Measurements from ENCODE around the gene IFI27.

Gene IFI27

DNA sequence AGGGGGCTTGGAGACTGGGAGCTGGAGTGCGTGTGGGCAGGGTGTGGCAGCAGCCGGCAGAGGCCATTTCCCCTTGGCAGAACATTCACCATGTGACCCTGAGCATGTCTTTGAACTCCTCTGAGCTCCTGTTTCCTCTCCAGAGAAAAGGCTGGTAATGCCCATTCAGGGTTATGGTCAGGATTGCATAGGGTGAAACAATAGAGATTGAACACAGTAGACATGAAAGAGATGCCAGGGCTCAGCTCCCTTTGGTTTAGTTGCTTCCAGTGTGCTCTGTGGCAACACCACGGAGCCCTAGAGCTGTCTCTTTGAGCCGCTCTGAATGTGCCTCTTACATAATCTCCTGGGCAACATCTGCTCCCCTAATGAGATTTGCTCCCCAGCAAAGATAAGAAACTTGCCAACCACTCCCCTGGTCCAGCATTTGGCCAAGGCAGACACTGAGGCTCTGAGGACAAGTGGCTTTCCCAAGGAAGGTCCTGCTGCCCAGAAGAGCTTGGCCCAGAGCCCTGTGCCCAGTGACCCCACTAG lies 4.6 kb downstream of the IFI27 start:
- TF ChIP-seq, protein P1, sequence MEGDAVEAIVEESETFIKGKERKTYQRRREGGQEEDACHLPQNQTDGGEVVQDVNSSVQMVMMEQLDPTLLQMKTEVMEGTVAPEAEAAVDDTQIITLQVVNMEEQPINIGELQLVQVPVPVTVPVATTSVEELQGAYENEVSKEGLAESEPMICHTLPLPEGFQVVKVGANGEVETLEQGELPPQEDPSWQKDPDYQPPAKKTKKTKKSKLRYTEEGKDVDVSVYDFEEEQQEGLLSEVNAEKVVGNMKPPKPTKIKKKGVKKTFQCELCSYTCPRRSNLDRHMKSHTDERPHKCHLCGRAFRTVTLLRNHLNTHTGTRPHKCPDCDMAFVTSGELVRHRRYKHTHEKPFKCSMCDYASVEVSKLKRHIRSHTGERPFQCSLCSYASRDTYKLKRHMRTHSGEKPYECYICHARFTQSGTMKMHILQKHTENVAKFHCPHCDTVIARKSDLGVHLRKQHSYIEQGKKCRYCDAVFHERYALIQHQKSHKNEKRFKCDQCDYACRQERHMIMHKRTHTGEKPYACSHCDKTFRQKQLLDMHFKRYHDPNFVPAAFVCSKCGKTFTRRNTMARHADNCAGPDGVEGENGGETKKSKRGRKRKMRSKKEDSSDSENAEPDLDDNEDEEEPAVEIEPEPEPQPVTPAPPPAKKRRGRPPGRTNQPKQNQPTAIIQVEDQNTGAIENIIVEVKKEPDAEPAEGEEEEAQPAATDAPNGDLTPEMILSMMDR (IDR thresholded peaks at IDR 0.05; ENCODE audit: low read depth, low read length, missing control alignments): no peak
- in situ Hi-C loops (cut with HindIII; ENCODE audit: low sequenced_read_pairs): no loop called here
- H3K4me3 ChIP-seq (ENCODE audit: low read depth, low read length): no peak overlapping the region
- no peak for DNase-seq (ENCODE audit: low read depth)

DNA sequence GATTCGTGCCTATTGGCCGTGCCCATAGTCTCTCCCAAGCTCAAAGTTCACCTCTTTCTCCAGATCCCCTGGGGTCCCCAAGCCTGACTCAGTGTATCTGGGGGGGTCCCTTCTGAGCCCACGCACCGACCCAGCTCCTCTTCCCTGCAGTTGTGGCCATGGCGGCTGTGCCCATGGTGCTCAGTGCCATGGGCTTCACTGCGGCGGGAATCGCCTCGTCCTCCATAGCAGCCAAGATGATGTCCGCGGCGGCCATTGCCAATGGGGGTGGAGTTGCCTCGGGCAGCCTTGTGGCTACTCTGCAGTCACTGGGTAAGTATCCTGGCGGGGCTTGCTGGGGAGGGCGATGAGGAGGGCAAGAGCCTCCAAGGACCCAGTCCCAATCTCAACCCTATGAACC lies 5.1 kb downstream of the IFI27 start:
- in situ Hi-C loops (cut with HindIII; ENCODE audit: low sequenced_read_pairs): no loop called here
- DNase-seq (ENCODE audit: low read depth): no peak
- no peak overlapping the region for H3K4me3 ChIP-seq (ENCODE audit: low read depth, low read length)
- TF ChIP-seq, protein P1 (IDR thresholded peaks at IDR 0.05; ENCODE audit: low read depth, low read length, missing control alignments): no peak

DNA sequence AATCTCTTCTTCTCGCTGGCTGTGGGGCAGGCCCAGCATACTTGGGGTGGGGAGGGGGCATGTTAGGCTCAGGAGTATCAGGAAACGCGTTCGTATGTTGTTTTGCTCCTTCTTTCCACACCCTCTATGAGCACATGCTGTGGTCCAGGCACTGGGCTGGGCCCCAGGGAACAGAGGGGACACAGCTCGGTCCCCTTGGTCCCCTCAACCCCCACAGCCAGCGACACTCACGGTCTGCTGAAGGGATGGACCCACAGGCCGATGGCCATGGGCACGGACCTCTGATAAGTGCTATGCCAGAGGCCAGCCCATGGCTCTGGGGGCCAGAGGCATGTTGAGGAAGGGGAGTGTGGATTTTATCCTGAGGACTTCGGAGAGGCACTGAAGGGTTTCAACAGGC lies 6.2 kb downstream of the IFI27 start:
- no peak for DNase-seq (ENCODE audit: low read depth)
- in situ Hi-C loops (cut with HindIII; ENCODE audit: low sequenced_read_pairs): no loop called here
- no peak overlapping the region for H3K4me3 ChIP-seq (ENCODE audit: low read depth, low read length)
- TF ChIP-seq, protein P1 (IDR thresholded peaks at IDR 0.05; ENCODE audit: low read depth, low read length, missing control alignments): no peak

DNA sequence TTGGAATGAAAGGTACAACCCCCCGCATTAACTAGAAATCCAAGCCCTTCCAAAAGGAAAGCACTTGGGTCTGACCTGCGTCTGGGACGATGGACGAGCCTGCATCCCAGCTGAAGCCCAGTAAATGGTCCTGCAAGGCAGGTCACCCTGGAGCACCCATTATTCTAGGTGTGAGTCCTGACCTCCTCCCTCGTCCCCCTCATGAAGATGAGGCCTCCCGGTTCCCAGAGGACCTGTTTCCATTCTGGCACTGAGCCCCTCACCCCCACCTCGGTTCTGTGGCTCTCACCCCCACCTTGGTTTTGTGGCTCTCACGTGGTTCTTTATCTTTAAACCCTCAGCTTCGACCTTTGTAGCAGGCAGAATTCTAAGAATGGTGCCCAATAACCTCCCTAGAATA lies 7.3 kb downstream of the IFI27 start:
- no peak overlapping the region for H3K4me3 ChIP-seq (ENCODE audit: low read depth, low read length)
- no peak for DNase-seq (ENCODE audit: low read depth)
- TF ChIP-seq, protein P1 (IDR thresholded peaks at IDR 0.05; ENCODE audit: low read depth, low read length, missing control alignments): no peak
- in situ Hi-C loops (cut with HindIII; ENCODE audit: low sequenced_read_pairs): no loop called here

DNA sequence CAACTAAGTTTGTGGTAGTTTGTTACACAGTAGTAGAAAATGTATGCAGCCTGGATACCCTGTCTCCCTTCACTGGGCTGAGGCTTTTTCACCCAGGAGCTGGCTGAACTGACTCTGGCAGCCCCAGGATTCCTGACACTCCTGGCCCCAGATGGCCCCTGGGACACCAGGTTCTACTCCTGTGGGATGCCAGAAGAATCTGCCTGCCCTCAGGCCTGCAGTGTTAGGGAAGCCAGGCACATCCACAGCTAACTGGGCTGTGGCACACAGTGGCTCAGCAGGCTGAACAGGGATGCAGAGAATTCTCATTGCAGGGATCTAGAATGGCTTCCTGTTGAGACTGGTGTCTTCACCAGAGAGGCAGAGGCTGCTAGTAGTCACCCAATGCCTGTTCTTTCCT lies 8.5 kb downstream of the IFI27 start:
- TF ChIP-seq, protein P1 (IDR thresholded peaks at IDR 0.05; ENCODE audit: low read depth, low read length, missing control alignments): no peak
- in situ Hi-C loops (cut with HindIII; ENCODE audit: low sequenced_read_pairs): no loop called here
- DNase-seq (ENCODE audit: low read depth): no peak

DNA sequence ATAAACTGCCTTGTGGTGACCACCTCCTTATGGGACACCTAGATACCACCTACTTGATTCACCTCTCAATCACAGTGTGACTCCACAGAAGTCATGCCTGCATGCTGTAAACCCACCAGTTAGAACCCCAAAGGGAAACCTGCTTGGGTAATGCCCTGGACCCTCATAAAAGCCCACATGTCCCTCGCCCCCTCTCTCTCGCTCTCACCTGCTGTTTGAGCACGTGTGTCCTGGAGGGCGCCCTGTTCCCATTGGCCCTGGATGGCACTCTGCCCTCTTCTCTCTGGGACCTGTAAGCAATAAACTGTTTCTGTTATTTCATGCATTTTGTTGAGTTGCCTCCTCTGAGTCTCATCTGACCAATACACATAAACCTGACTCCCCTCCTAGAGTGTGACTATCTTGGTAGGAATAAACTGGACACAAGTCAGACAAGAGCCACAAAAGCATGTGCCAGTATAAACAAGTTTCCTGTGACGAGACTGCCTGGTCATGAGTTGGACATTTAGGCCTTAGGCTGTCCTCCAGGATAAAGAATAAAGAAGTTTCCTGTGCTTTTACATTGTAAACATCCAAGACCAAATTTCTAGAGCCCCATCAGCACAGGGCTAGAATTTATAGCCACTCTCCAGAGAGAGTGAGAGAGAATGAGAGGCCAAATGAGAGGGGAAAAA lies 10.3 kb downstream of the IFI27 start:
- peak; percentile 65 for DNase-seq (ENCODE audit: low read depth)
- in situ Hi-C loops (cut with HindIII; ENCODE audit: low sequenced_read_pairs): loop anchor here (5.0 kb wide), 2 partner anchors 56 to 94 kb away; partner anchors contain the start of gene OTUB2
- TF ChIP-seq, protein P1 (IDR thresholded peaks at IDR 0.05; ENCODE audit: low read depth, low read length, missing control alignments): no peak
- H3K4me3 ChIP-seq (ENCODE audit: low read depth, low read length): no peak overlapping the region

More for the DNA sequence above, 8.5 kb downstream of the IFI27 start:
- H3K4me3 ChIP-seq (ENCODE audit: low read depth, low read length): no peak overlapping the region

Measured in astrocyte of the cerebellum (primary cell).